Mammary epithelial cell (primary cell): Measurements from ENCODE around the gene ARNT2.

Source experiments
- CTCF ChIP-seq, 2 donors: IDR thresholded peaks in 1 of 2; conservative IDR thresholded peaks in 1 of 2; 2 replicates each; pipeline ENCODE4 v1.5.1; 2011 to 2012; ENCODE audit warnings: inconsistent platforms in 2 of 2, low read length in 2 of 2, mild to moderate bottlenecking in 2 of 2, control low read depth in 1 of 2, low read depth in 1 of 2; ENCODE audit not compliant: insufficient read depth in 1 of 2; ENCODE audit errors: extremely low read depth in 1 of 2
- EZH2 ChIP-seq: IDR thresholded peaks from 2 replicates; pipeline ENCODE4 v1.6.1; 2012; ENCODE audit warnings: low read length, inconsistent platforms, borderline replicate concordance

GRCh38 chr15:80590761-80591355 is 186.7 kb downstream of the ARNT2 start:
- TF ChIP-seq CTCF (conservative IDR thresholded peaks at IDR 0.05 in 1 of 2, IDR thresholded peaks at IDR 0.05 in 1 of 2; ENCODE audit: extremely low read depth in 1 of 2, insufficient read depth in 1 of 2, low read depth in 1 of 2, low read length in 2 of 2) (no peak), EZH2 (no peak)
